ENCODE data around the gene IRX6.

GRCh38 chr16:55350984-55351383, 27.0 kb downstream of the IRX6 start:
- TF ChIP-seq POLR2A (IDR thresholded peaks at IDR 0.05) (no peak), CTCF (IDR thresholded peaks at IDR 0.05) (no peak), POLR2AphosphoS5 (IDR thresholded peaks at IDR 0.05) (no peak)
